SHP77 (cell line): ENCODE results near the gene ZBTB47.

ENCODE experiments used
- DNase-seq, 2 experiments: peaks; one replicate each; lab custom pipeline; 2025; lab: John Stamatoyannopoulos, UW

The ZBTB47 gene

DNA sequence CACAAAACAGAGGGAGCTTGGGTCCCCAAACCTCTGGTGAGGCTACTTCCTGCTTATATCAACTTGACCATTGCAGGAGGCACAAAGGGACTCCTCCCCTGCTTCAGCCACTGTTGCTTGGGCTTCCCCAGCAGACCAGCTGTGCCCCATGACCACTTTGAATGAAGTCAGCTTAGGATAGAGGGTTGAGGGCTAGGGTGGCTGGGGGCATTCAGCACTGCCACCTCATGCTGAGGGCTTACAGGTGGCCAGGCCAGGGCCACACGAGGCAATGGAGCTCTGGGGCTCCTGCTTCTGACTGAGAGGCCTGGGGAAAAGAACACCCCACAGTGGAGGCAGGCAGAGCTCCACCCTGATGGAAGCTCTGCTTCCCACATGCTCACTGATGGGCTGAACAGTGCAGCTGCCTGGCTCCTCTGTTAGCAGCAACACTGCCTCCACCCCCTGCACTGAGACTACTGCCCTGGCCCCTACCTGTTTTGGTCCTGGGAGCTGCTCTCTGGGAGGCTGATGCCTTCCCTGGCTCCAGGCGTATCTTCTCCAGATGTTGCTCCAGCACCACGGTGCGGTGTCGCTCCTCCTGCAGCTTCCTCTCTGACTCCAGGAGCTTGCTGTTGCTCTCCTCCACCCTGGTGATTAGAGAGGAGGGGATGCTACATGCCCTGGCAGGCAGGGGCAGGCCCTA, 59.3 kb downstream of the ZBTB47 start:
- no peak for DNase-seq

DNA sequence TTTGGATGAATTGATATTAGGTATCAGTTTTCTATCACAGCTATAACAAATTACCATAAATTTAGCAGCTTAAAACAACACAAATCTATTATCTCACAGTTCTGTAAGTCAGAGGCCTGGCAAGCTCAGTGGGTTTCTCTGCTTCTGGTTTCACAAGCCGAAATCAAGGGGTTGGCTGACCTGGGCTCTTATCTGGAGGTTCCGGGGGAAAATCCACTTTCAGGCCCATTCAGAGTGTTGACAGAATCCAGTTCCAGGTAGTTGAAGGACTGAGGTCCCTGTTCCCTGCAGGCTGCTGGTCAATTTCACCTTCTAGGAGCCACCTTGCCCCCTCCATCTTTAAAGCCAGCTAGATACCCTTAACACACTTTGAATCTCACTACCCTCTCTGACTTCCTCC, 60.2 kb downstream of the ZBTB47 start:
- no peak for DNase-seq

- DNase-seq = no peak
Observed at GRCh38 chr3:42714171-42714852, 60.8 kb downstream of the ZBTB47 start.
